Osteocyte (in vitro differentiated cells): ENCODE measurements around the gene AAMP. TPM values are rescaled to one million over a fixed set of nuclear protein-coding genes. Genes with fewer than 3 reads are reported as not detected.
A peak's percentile ranks its signal among the peaks of the same experiment; 100 is the strongest.
"Not testable (repeated sequence)": the region's sequence is repeated elsewhere in the genome, so short reads cannot be mapped to it uniquely, and the experiment has no call there.

Experiments
- DNase-seq: peaks from one replicate; pipeline ENCODE4 v3.0.0; 2021; ENCODE audit warnings: mixed read lengths; ENCODE audit not compliant: unreplicated experiment; ENCODE audit errors: extremely low spot score
- H3K27ac Mint-ChIP-seq: one replicate; pipeline ENCODE4 v1.8.0; 2021; ENCODE audit warnings: mild to moderate bottlenecking, mixed read lengths; ENCODE audit not compliant: unreplicated experiment
- H3K27me3 Mint-ChIP-seq: one replicate; pipeline ENCODE4 v1.8.0; 2021; ENCODE audit warnings: mixed read lengths; ENCODE audit not compliant: unreplicated experiment
- H3K36me3 Mint-ChIP-seq: one replicate; pipeline ENCODE4 v1.8.0; 2021; ENCODE audit warnings: mixed read lengths; ENCODE audit not compliant: unreplicated experiment
- H3K4me1 Mint-ChIP-seq: one replicate; pipeline ENCODE4 v1.8.0; 2021; ENCODE audit warnings: mixed read lengths; ENCODE audit not compliant: unreplicated experiment
- H3K4me3 Mint-ChIP-seq: one replicate; pipeline ENCODE4 v1.8.0; 2021; ENCODE audit warnings: mild to moderate bottlenecking, moderate library complexity, mixed read lengths; ENCODE audit not compliant: unreplicated experiment
- H3K9me3 Mint-ChIP-seq: one replicate; pipeline ENCODE4 v1.8.0; 2021; ENCODE audit warnings: mixed read lengths; ENCODE audit not compliant: unreplicated experiment
- CTCF ChIP-seq: fragments of 200-600 bp; sonication (generic); IDR thresholded peaks from 2 replicates; pipeline ENCODE4 v1.5.0; 2021; ENCODE audit warnings: antibody characterized with exemption, mild to moderate bottlenecking, moderate library complexity
- total RNA-seq: library from RNA; stranded (reverse); gene quantifications from 2 replicates; pipeline ENCODE4 v1.2.1, GENCODE V29; 2021

The AAMP gene
- total RNA-seq, 1 donor from 2014 or later, result 62.9 TPM

DNA sequence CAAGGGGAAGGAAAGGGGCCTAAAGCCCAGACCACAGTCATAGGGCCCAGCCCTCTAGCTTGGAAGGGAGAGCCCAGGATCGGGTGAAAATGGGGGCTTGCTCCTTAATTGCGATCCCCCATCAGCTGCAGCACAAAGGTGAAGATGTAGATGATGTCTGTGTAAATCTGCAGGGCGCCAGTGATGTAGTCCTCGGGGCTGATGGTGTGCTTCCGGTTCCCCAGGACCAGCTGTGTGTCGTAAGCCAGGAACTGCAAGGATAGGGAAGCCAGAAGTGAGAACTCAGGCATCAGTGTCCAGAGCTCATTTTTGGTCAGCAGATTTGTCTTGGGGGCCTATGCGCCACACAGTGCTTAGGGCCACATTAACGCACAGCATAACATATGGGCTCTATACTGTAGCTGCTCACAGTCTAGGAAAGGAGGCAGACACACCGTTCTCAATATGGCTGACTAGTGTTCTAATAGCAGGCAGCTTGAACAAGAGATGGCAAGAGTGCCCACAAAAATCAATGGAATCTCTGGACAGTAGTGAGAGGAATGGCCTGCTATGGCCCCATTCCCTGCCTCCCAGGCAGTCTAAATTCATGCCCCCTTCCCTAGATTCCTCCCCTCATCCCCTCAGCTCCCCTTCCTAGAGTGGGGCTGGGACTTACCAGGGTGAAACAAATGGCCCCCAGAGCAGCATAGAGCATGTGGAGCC is 5.6 kb upstream of the AAMP start:
- no peak overlapping the region for H3K27ac Mint-ChIP-seq
- H3K9me3 Mint-ChIP-seq, result no peaks in the 10 kb centered on the region
- H3K4me1 Mint-ChIP-seq, result peaks cover 27% of the 10 kb centered on the region
- no peak overlapping the region for H3K4me3 Mint-ChIP-seq
- no peaks in the 10 kb centered on the region for H3K27me3 Mint-ChIP-seq
- no peak for DNase-seq
- peaks cover 31% of the 10 kb centered on the region for H3K36me3 Mint-ChIP-seq
- no peak for TF ChIP-seq CTCF

GRCh38 chr2:218274586-218274985 is 4.6 kb upstream of the AAMP start:
- Mint-ChIP-seq H3K9me3 (no peaks in the 10 kb centered on the region), H3K36me3 (peaks cover 24% of the 10 kb centered on the region), H3K27ac (peak overlapping the region; percentile 44), H3K27me3 (no peaks in the 10 kb centered on the region), H3K4me1 (peaks cover 28% of the 10 kb centered on the region), H3K4me3 (no peak overlapping the region)
- TF ChIP-seq CTCF, result no peak
- no peak for DNase-seq

DNA sequence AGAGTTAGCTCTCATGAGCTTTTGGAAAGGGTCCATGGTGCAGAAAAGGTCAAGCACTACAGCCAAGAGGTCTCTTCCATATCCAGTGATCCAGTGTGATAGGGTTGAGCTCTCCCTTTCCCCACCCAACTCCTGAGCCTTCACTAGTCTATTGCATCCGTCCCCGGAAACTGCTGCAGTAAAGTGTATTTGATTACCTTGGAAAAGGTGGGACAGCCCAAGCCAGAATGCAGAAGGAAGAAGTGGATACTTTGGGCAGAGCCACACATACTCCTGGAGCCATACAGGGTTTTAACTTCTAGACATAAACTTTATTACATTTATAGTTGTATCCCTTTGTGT is 3.9 kb upstream of the AAMP start:
- Mint-ChIP-seq H3K36me3 (peaks cover 23% of the 10 kb centered on the region), H3K4me1 (peaks cover 34% of the 10 kb centered on the region), H3K9me3 (no peaks in the 10 kb centered on the region), H3K27ac (peak overlapping the region; percentile 63), H3K27me3 (no peaks in the 10 kb centered on the region), H3K4me3 (no peak overlapping the region)
- no peak for TF ChIP-seq CTCF
- DNase-seq, result no peak

DNA sequence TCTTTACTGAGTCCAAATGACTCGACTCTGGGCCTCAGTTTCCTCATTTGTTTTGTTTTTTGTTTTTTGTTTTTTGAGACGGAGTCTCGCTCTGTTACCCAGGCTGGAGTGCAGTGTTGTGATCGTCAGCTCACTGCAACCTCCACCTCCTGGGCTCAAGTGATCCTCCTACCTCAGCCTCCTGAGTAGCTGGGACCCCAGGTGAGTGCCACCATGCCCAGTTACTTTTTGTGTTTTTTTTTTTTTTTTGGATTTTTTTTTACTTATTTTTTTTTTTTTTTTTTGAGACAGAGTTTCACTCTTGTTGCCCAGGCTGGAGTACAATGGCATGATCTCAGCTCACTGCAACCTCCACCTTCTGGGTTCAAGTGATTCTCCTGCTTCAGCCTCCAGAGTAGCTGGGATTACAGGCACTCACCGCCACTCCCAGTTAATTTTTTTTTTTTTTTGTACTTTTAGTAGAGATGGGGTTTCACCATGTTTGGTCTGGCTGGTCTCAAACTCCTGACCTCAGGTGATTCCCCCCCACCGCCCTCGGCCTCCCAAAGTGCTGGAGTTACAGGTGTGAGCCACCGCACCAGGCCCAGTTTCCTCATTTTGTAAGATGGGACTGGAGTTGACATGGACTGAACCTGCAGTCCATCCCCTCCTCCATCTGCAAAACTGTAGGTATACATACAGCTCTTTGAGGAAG is 3.4 kb upstream of the AAMP start:
- peaks cover 23% of the 10 kb centered on the region for H3K36me3 Mint-ChIP-seq
- H3K27ac Mint-ChIP-seq, result peak overlapping the region; percentile 63
- not testable (repeated sequence) for DNase-seq, H3K27me3 Mint-ChIP-seq, H3K9me3 Mint-ChIP-seq, H3K4me3 Mint-ChIP-seq
- peaks cover 37% of the 10 kb centered on the region for H3K4me1 Mint-ChIP-seq

DNA sequence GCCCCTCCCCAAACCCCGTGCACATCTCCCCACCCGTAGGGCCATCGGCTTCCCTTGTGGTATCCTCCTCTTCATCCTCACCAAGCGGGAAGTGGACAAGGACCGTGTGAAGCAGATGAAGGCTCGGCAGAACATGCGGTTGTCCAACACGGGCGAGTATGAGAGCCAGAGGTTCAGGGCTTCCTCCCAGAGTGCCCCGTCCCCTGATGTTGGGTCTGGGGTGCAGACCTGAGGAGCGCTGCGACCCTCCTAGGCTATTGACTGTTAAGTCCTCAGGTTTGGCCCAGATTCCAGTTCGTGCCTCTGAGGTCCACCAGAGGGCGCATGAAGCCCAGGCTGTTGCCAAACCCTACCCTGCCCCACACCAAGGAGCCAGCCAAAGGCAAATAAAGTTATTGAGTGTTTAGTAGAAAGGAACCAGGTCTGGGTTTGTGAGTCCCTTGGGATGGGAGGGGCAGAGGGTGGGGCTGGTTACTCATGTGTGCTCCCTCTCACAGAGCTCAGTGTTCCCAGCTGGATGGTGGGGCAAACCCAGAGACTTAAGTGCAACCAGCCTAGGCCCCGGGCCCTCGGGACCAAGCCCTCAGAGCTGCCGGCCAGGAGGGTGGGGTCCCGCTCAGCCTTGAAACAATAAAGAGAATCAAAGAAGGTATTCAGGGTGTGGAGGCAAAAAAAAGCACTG is 2.7 kb upstream of the AAMP start:
- Mint-ChIP-seq H3K4me1 (peaks cover 37% of the 10 kb centered on the region), H3K27ac (peak overlapping the region; percentile 63), H3K9me3 (no peaks in the 10 kb centered on the region), H3K36me3 (peaks cover 21% of the 10 kb centered on the region), H3K27me3 (no peaks in the 10 kb centered on the region), H3K4me3 (peak overlapping the region; percentile 26)
- TF ChIP-seq CTCF, result peak; percentile 93
- DNase-seq, result peak; percentile 93
